HG03378 (cell line): ENCODE data around the gene MFSD6.

Experiments used
- ATAC-seq: cut with Tn5 transposase; IDR thresholded peaks from one replicate; pipeline ENCODE4 v1.9.1; 2021; ENCODE audit warnings: mild to moderate bottlenecking, moderate library complexity; ENCODE audit not compliant: unreplicated experiment

Gene MFSD6

DNA sequence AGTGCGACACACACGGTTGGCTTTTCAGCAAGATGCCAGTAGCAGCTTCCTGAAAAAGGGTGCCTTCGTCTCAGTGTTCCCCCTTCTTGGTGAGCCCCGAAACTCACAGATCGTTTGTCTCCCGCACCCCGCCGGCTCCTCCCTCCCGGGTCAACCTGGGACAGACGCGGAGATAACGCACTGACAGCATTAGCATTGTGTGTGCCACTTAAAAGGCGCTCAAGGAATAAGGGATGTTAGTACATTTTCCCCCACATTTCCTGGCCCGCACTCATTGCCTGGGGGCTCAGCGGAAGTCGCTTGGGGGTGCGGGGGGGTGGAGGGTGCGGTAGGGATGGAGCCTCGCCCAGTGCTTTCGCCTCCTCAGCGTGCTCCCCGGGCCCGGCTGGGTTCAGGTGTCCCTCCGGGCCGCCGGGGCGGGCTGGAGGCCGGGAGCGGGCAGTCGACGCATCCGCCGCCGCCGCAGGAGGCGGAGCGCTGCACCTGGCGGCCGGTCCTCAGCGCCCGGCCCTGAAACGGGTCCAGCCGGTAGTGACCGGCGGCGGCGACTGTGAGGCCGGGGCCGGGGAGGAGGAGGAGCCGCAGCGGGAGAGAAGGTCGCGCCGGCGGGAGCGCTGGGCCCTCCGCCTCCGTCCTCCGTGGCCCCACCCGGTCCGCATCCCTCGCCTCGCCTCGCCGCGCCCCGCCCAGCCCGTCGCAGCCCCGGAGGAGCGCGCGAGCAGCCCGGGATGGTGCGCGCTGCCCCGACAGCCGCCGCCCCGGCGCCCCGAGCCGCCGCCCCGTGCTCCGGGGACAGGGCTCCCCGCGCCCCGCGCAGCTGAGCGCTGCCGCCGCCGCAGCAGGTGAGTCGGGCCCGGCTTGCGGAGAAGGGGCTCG, at the start of gene MFSD6:
TSS of gene MFSD6 (plus strand) at position 694 of the 876 bp plus-strand sequence. CDS start 27,675 bp downstream, outside the sequence.
- peak; percentile 32 for ATAC-seq

DNA sequence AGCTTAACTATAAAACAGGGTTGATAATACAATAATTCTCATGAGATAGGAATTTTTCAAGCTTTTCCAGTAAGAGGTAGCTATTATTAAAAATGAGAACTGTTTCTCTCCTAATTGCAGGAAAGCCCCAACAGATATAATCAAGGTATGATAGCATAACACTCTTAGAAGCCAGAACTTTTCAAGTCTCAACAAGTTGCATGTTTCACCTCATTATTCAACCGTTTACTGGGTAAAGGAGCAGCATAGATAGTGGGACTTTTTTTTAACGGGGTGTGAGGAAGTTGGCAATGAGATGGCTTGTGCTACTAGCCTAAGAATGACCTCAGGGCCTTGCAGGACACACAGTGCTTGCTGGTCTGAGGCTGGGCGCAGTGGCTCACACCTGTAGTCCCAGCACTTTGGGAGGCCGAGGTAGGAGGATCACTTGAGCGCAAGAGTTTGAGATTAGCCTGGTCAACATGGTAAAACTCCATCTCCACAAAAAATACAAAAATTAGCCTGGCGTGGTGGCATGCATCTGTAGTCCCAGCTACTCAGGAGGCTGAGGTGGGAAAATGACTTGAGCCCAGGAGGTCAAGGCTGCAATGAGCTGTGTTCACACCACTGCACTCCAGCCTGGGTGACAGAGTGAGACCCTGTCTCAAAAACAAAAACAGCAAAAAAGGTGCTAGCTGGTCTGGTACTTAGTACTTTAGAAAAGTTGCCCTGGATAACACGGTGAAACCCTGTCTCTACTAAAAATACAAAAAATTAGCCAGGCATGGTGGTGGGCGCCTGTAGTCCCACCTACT, 49.3 kb upstream of the MFSD6 start:
- ATAC-seq = peak; percentile 43

DNA sequence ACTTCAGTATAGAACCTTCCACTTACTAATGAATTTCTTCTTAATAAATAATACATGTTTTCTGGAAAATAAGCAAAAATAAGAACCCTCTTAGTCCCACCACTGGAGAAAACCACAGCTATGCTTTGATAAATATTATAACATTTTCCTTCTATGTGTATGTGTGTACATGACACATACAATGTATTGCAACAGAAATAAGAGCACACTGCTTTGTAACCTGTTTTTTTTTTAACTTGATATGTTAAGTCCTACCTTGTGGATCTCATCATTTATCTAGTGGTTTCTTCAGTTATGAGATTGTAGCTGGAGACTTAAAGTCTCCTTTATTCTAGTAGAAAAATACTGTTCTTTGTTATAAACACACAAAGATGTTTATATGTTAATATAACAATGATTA, 47.6 kb upstream of the MFSD6 start:
- ATAC-seq = no peak

DNA sequence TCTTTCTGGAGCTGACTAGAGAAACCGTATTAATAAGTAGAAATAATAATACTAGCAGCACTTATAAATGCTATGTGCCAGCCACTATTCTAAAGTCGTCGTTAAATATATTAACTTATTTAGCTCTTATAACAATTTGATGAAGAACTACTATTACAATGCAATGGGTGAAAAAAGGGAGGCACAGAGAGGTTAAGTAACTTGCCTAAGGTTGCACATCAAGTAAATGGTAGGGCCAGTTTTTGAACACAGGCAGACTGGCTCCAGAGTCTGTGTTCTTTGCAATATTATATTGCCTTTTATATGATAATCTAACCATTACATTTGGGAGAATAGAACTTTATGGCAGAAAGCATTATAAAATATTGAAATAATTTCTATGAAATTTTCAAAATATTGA, 47.2 kb upstream of the MFSD6 start:
- no peak for ATAC-seq

DNA sequence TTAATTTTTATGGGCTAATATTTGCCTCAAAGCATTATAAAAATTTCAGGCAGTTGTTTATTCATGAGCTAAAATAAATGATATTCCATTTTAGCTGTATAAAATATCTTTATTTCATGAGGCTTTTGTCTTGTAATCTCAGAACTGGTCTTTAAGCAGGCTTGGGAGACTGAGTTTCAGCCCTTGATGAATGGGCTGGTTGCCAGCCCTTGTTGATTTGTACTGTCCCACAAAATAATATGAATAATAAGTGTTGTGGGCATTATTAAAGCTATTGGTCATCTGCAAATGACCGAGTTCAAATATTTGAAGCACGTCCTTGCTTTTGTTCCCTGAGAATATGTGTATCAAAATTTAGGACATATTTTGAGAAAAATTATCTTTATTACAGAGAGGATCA, 46.6 kb upstream of the MFSD6 start:
- no peak for ATAC-seq

DNA sequence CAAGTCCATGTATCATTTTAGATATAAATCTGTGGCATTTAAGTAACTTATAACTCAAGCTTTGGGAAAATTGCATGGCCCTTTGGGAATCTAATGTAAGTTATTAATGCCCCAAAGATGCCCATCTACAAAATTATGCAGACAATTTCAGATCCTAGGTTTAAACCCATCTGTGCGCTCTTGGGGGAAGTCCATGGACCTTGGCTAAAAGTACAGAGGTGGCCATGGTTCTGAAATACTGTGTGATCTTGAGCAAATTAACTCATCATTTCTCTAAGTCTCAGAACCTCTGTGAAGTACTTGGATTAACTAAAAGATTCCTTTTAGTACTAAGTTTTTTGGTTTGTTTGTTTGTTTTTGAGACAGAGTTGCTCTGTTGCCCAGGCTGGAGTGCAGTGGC, 45.3 kb upstream of the MFSD6 start:
- ATAC-seq = no peak

DNA sequence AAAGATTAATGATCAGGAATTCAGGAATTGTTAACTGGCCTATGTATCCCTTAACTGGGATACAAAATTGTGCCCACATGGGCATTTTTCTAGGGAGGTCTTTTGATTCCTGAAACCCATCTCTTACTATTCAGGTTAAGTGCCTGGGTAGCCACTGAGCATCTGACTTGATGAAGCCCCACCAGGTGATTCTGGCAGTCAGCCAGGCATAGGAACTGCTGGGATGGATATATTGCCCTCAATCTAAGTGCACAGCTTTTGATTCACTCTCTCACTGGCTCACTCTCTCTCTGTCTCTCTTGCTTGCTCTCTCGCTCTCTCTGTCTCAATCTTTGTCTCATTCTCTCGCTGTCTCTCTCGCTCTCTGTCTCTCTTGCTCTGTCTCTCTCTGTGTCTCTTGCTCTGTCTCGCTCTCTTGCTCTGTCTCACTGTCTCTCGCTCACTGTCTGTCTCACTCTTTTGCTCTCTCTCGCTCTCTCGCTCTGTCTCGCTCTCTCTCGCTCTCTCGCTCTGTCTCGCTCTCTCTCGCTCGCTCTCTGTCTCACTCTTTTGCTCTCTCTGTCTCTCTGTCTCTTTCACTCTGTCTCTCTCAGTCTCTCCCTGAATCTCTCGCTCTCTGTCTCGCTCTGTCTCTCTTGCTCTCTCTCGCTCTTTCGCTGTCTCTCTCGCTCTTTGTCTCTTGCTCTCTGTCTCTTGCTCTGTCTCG, 42.5 kb upstream of the MFSD6 start:
- no peak for ATAC-seq

DNA sequence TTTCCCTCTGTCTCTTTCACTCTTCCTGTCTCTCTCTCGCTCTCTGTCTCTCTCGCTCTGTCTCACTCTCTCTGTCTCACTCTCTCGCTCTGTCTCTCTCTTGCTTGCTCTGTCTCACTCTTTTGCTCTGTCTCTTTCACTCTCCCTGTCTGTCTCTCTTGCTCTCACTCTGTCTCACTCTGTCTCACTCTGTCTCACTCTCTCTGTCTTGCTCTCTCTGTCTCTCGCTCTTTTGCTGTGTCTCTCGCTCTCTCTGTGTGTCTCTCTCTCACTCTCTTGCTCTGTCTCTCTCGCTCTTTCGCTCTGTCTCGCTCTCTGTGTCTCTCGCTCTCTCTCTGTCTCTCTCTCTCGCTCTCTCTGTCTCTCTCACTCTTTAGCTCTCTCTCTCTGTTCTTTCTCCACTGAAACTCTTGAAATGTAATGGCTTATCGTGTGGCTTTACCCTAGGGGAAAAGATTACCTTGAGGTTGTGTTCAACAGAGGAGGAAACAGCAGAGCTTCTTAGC, 41.9 kb upstream of the MFSD6 start:
- ATAC-seq = no peak

DNA sequence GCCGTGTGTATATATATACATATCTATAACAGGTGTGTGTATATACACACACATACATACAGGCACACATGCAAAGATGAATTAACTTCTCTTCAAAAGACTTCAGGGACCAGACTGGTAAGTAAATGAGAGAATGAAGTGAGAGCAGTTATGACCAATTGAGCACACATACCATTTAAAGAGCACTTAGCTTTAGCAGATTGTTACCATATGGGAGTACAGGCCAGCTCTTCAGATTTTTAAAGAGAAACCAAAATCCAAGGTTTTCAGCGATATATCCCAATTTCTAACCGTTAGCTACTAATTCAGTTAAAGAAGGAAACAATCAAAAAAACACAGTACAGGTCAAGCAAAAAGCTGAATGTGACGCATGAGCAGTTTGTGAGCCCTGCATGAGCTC, 41.1 kb upstream of the MFSD6 start:
- no peak for ATAC-seq

DNA sequence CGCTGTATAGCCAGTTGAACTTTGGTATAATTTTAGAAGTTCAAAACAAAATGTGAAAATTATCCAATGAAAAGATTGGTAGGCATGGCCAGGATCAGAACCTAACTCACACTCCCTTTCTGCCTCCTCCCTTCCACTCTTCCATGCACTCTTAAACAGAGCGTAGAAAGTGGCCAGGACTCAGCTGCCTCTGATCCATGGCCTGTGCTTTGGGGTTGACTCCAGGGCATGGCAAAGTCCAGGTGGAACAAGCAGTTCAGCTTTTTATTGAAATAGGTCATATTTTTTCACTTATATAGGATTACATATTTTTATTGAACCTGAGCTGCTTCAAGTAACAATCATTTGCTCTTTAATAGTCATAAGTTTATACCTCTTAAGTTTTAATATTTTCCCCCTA, 38.5 kb upstream of the MFSD6 start:
- no peak for ATAC-seq

DNA sequence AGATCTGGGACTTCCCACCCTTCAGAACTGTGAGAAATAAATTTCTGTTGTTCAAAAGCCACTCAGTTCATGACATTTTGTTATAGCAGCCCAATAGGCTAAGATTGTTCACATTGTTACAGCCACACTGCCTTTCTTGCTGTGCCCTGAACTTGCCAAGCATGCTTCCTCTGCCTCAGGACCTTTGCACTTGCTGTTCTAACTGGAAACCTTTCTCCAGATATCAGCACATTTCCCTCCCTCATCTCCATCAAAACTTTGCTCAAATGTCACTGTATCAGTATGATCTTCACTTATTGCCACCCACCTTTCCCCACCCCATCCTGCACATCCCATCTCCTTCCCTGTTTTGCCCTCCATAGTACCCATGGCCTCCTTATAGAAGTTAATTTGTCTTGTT, 32.1 kb upstream of the MFSD6 start:
- ATAC-seq = no peak

DNA sequence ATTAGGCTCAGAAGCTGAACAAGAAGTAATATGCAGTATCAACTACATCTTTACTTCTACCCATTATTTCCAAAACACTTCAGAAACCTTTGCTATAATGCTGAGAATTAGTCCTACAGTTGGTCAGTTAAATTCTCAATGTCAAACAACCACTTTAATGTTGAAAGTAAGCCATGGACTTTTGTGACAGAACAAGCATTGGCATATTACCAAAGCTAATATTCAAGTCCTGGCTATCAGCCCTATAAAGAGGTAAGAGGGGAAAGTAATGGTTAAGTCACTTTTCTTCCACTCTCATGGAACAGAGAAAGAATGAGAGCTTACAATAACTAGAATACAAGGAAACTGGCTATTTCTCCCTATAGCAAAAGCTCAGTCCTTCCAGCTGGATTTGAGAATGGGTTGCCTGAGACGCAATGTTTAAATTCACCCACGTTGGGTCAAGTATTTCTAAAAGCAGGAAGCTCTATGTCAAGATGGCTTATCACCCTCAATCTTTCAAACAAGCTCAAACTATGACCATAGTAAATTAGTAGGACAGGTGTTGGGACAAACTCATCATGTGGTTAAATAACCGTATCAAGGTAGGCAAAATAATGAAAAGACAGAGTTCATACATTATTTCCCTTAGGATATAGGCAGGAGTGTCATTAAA, 31.4 kb upstream of the MFSD6 start:
- ATAC-seq = no peak

DNA sequence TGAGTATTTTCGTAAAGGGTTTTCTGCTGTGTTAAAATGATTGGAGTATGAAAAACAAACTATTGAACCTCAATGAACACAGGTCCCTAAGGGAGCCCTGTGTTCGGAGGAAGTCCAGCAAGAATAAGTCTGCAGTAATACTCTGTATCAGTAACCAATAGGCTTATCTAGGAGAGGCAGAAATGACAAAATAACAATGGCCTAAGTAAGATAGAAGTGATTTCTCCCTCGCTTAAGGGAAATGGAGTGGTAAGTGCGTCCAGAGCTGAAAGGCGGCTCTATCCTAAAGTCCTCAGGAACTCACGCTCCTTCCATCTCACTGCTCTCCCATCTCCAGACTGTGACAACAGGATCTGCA, 29.3 kb upstream of the MFSD6 start:
- ATAC-seq = no peak

DNA sequence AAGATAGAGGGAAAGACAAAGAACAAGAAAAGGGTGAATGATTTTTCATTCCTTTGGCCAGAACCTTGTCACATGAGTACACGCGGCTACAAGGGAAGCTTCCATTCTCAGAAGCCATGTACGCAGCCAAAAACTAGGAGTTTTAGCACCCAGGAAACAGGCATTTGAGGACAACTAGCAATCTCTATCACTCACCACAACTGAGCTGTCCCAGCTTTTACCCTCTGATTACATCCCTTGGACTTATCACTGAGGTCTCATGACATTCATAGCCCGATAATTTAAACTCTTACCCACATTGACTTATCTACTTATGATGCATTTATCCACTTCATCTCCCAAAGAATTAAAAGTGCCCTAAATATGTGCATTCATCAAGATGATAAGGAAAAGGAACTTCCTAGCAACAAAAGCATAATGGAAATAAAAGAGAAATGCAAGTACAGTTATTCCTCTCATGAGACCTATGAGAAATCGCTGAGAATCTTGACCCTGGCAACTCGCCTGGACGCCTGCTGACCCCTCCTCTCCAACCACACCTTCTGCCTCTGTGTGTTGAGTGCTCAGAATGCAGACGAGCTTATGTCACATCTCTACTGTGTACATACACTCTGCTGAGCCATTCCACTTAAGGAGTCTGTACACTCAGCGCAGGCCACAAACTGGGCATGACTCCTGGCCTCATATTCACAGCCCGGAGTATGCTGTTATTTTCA, 28.7 kb upstream of the MFSD6 start:
- no peak for ATAC-seq

DNA sequence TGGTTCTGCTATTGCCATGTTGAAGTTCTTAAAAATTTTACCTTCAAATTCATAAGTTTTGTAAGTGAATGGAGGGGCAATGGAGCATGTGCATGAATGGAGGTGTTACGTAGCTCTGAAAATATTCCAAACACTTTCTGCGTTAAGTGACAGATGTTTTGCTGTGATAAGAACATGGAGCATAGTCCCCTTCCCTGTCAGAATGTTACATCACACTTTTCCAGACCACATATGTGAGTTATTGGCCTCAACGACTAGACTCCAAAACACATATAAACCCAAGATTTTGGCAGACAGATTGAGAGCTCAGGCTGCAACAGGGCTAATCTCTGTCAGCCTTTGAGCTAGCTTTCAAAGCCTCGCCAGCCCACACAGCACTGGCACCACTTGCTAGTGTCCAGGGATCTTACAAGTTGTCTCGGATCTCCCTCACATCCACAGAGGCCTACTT, 27.2 kb upstream of the MFSD6 start:
- ATAC-seq = no peak

DNA sequence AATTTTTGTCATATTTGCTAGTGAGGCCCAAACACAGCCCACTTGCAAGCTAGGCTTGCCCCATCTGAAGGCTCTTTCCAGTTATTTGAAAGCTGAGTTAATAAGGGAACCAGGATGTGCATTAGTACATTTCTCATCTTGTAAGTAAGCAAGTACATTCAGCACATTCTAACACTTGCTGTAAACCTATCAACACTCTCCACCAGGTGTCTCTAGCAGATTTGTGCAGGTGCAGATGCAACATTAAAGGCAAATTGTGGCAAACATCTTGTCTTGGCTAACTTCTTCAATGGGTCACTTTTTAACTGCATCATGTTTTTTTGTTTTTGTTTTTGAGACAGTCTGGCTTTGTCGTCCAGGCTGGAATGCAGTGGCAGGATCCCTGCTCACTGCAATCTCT, 25.3 kb upstream of the MFSD6 start:
- peak; percentile 92 for ATAC-seq

DNA sequence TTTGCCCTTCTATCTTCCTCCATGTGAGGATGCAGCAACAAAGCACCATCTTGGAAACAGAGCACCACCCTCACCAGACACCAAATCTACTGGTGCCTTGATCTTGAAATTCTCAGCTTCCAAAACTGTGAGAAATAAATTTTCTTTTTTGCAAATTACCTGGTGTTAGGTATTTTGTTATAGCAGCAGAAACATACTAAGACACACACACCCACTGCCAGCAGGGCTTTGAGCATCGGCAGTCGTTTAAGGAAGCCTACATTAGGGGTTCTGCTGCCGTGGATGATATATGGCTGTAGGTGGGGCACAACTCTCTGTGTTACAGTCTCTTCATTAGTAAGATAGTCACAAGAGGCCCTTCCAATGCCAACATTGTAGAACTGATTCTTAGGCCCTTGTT, 20.7 kb upstream of the MFSD6 start:
- ATAC-seq = no peak

DNA sequence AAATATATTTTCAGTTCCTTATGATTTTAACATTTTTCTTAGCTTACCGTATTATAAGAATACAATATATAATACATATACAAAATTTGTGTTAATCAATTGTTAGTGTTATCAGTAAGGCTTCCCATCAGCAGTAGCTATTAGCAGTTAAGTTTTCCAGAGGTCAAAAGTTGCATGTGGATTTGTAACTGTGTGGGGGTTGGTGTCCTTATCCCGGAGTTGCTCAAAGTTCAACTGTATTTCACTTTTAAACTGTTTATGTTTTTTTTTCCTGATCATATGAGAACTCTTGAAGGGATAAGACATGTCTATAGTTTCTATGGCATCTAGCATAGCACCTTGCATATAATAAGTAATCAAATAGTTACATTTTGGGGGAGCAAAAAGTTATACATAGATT, 11.9 kb upstream of the MFSD6 start:
- ATAC-seq = no peak

DNA sequence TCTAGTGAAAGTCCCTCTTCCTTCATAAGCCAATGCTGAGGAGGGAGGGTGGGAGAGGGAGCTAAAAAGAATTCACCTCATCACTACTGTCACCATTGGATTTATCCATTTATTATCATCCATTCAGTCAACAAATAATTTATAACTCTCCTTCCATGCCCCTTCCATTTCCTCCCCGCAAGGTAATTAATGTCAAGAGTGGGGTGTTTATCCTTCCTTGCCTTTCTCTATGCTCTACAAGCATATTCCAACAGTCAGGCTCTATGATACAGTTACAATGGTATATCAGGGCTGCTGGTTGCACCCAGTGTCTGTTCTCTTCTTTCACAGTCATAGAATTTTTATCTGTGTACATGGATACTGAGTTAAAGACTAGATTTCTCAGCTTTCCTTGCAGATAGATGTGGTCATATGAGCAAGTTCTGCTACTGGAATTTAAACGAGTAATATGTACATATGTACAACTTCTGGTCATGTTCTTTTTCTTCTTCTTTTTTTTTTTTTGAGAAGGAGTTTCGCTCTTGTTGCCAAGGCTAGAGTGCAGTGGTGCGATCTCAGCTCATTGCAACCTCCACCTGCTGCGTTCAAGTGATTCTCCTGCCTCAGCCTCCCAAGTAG, 5.1 kb upstream of the MFSD6 start:
- ATAC-seq = no peak

DNA sequence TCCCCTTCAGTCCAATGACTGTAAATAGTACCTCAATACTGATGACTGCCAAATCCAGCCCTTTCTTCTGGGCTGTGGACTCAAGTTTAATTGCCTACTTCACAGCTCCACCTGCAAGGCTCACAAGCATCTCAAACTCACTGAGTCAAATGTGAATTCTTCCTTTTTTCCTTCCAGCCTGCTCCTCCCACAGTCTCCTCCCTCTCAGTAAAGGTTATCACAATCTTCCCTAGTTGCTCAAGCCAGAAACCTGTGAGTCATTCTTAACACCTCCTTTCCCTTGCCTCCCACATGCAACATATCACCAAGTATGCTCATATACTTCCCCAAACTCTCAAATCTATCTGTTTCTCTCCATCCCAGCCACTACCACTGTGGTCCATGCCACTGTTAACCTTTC, 3.7 kb upstream of the MFSD6 start:
- ATAC-seq = no peak
